Progenitor cell of endocrine pancreas (in vitro differentiated cells): ENCODE measurements around the gene ATP5MK. TPM values are rescaled to one million over a fixed set of nuclear protein-coding genes. Genes with fewer than 3 reads are reported as not detected.
"Not testable (repeated sequence)": the region's sequence is repeated elsewhere in the genome, so short reads cannot be mapped to it uniquely, and the experiment has no call there.

ENCODE experiments used
- DNase-seq: peaks from one replicate; pipeline ENCODE4 v3.0.0; 2021; ENCODE audit warnings: low spot score; ENCODE audit not compliant: unreplicated experiment
- H3K27ac Mint-ChIP-seq: 2 replicates; pipeline ENCODE4 v1.8.0; 2021; ENCODE audit warnings: mild to moderate bottlenecking, moderate library complexity, mixed read lengths
- H3K27me3 Mint-ChIP-seq: 2 replicates; pipeline ENCODE4 v1.8.0; 2021; ENCODE audit warnings: mixed read lengths
- H3K36me3 Mint-ChIP-seq: 2 replicates; pipeline ENCODE4 v1.8.0; 2022; ENCODE audit warnings: mixed read lengths; ENCODE audit not compliant: insufficient read depth
- H3K4me1 Mint-ChIP-seq: 2 replicates; pipeline ENCODE4 v1.8.0; 2021; ENCODE audit warnings: low read depth, mixed read lengths
- H3K4me3 Mint-ChIP-seq: 2 replicates; pipeline ENCODE4 v1.8.0; 2021; ENCODE audit warnings: low read depth, mild to moderate bottlenecking, moderate library complexity, mixed read lengths
- H3K9me3 Mint-ChIP-seq: 2 replicates; pipeline ENCODE4 v1.8.0; 2021; ENCODE audit warnings: low read depth, mixed read lengths
- total RNA-seq: library from RNA; stranded (reverse); gene quantifications from 2 replicates; pipeline ENCODE4 v1.2.1, GENCODE V29; 2021
- TF ChIP-seq, protein P1 (sequence below): fragments of 200-600 bp; sonication (generic); IDR thresholded peaks from one replicate; pipeline ENCODE4 v1.5.0; 2021; ENCODE audit warnings: antibody characterized with exemption, mild to moderate bottlenecking; ENCODE audit not compliant: unreplicated experiment

The ATP5MK gene
- total RNA-seq, 1 donor from 2014 or later: 251 TPM

DNA sequence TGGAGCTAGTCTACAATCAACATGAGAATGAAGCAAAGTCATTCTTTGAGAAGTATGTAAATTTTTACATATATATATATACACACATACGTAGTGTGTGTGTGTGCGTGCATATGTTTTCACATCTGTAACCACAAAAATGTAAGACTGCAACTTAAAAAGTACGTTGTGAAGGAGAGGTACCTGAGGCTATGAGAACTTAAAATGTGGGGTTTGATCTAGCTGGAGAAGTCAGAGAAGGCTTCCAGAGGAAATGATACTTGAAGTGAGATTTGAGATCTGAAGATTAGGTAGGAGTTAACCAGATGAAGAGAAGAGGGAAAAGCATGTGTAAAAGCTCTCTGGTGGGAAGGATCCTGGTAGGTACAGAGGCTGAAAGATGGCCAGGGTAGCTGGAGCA, 22.7 kb downstream of the ATP5MK start:
- no peaks in the 10 kb centered on the region for H3K9me3 Mint-ChIP-seq

DNA sequence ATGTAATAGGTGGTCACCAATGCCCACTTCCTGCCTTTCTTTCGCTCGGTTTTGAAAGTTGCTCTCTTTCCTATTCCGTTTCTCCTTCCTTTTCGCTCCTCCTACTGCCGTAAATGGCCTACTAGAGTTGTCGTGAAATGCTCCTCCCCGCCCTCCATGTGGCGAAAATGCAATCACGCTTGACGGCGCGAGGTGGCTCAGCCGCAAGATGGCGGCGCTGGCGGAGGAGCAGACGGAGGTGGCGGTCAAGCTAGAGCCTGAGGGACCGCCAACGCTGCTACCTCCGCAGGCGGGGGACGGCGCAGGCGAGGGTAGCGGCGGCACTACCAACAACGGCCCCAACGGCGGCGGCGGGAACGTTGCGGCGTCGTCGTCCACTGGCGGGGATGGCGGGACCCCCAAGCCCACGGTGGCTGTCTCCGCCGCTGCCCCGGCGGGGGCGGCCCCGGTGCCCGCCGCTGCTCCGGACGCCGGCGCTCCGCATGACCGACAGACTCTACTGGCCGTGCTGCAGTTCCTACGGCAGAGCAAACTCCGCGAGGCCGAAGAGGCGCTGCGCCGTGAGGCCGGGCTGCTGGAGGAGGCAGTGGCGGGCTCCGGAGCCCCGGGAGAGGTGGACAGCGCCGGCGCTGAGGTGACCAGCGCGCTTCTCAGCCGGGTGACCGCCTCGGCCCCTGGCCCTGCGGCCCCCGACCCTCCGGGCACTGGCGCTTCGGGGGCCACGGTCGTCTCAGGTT, 28.3 kb downstream of the ATP5MK start, which contains the start of gene TAF5:
Gene TAF5, plus strand, starts transcription at position 195 of the 737 bp plus-strand sequence. Its CDS starts 14 bp downstream, at position 209.
- H3K36me3 Mint-ChIP-seq: no peaks in the 10 kb centered on the region
- H3K9me3 Mint-ChIP-seq: no peaks in the 10 kb centered on the region
- H3K27me3 Mint-ChIP-seq: no peaks in the 10 kb centered on the region
- peak within 1 kb of the TSS; percentile 92 for H3K4me3 Mint-ChIP-seq
- H3K27ac Mint-ChIP-seq: peak within 1 kb of the TSS; percentile 95
- TF ChIP-seq, protein P1, sequence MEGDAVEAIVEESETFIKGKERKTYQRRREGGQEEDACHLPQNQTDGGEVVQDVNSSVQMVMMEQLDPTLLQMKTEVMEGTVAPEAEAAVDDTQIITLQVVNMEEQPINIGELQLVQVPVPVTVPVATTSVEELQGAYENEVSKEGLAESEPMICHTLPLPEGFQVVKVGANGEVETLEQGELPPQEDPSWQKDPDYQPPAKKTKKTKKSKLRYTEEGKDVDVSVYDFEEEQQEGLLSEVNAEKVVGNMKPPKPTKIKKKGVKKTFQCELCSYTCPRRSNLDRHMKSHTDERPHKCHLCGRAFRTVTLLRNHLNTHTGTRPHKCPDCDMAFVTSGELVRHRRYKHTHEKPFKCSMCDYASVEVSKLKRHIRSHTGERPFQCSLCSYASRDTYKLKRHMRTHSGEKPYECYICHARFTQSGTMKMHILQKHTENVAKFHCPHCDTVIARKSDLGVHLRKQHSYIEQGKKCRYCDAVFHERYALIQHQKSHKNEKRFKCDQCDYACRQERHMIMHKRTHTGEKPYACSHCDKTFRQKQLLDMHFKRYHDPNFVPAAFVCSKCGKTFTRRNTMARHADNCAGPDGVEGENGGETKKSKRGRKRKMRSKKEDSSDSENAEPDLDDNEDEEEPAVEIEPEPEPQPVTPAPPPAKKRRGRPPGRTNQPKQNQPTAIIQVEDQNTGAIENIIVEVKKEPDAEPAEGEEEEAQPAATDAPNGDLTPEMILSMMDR: no peak
- peaks cover 2% of the 10 kb centered on the region for H3K4me1 Mint-ChIP-seq
- DNase-seq: peak; percentile 85

More for the DNA sequence above, 22.7 kb downstream of the ATP5MK start:
- Mint-ChIP-seq H3K27me3 (no peaks in the 10 kb centered on the region), H3K4me1 (peaks cover 1% of the 10 kb centered on the region), H3K27ac (no peak overlapping the region), H3K4me3 (no peak overlapping the region), H3K36me3 (peaks cover 7% of the 10 kb centered on the region)
- DNase-seq: no peak
- TF ChIP-seq, protein P1: no peak

DNA sequence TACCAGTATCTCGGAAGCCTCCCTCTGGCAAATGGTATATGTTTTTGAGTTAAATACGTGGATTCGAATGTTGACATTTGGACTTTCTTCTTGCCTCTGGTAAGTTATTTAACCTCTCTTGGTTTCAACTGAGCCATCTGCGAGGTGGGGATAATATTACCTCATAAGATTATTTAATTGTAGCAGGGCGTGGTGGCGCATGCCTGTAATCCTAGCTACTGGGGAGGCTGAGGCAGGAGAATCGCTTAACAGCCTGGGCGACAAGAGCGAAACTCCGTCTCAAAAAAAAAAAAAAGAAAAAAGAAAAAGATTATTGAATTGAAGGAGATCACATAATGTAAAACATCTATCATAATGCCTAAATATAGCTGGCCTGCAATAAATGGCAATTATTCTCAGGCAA, 28.9 kb downstream of the ATP5MK start:
- Mint-ChIP-seq H3K36me3 (no peaks in the 10 kb centered on the region), H3K9me3 (no peaks in the 10 kb centered on the region), H3K27ac (peak overlapping the region; percentile 95), H3K27me3 (no peaks in the 10 kb centered on the region), H3K4me1 (peaks cover 2% of the 10 kb centered on the region), H3K4me3 (peak overlapping the region; percentile 92)
- no peak for DNase-seq
- TF ChIP-seq, protein P1: no peak

DNA sequence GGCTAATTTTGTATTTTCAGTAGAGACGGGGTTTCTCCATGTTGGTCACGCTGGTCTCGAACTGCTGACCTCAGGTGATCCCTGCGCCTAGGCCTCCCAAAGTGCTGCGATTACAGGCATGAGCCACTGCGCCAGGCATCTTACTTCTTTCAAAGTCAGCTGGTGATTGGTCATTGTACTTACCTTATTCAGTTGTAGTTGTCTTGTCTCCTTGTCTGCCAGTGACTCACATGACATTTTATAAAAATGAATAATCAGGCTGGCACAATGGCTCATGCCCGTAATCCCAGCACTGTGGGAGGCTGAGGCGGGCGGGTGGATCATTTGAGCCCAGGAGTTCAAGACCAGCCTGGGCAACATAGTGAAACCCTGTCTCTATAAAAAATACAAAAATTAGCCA, 35.5 kb downstream of the ATP5MK start:
- not testable (repeated sequence) for H3K27ac Mint-ChIP-seq, H3K4me1 Mint-ChIP-seq, H3K4me3 Mint-ChIP-seq, DNase-seq, H3K27me3 Mint-ChIP-seq, H3K9me3 Mint-ChIP-seq, H3K36me3 Mint-ChIP-seq

DNA sequence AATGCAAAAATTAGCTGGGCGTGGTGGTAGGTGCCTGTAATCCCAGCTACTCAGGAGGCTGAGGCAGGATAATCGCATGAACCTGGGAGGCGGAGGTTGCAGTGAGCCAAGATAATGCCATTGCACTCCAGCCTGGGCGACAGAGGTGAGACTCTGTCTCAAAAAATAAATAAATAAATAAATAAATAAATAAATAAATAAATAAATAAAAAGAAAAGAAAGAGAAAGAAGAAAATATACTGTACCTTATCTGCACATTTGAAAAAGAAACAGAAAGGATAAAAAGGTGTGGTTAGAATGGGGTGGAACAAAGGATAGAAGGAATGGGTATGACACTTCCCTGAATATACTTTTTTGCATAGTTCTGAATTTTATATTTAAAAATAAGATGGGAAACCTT, 36.8 kb downstream of the ATP5MK start:
- H3K27me3 Mint-ChIP-seq, H3K4me1 Mint-ChIP-seq, H3K27ac Mint-ChIP-seq, H3K36me3 Mint-ChIP-seq, H3K9me3 Mint-ChIP-seq, H3K4me3 Mint-ChIP-seq, DNase-seq: not testable (repeated sequence)

DNA sequence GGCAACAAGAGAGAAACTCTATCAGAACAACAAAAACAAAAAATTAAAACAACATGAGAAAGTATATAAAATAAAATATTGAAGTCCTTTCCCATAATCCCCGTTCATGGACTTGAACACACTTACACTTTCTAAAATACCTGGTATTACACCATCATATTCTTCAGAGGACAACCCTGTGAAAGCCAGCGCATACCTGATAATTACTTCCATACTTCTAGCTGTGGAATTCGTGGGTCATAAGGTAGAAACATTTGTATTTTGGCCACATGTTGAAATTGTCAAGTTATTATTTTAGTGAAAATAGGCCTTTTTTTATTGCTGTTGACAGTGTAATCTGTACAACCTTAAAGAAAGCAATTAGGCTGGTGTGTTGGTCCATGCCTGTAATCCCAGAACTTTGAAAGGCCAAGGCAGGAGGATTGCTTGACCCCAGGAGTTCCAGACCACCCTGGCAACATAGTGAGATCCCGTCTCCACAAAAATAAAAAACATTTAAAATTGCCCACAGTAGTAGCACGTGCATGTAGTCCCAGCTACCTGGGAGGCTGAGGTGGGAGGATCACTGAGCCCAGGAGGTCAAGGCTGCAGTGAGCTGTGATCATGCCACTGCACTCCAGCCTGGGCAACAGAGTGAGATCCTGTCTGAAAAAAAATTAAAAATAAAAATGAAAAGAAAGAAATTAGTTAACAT, 40.2 kb downstream of the ATP5MK start:
- H3K4me3 Mint-ChIP-seq: no peak overlapping the region
- TF ChIP-seq, protein P1: no peak
- no peaks in the 10 kb centered on the region for H3K36me3 Mint-ChIP-seq
- no peaks in the 10 kb centered on the region for H3K4me1 Mint-ChIP-seq
- H3K27ac Mint-ChIP-seq: no peak overlapping the region
- no peak for DNase-seq
- no peaks in the 10 kb centered on the region for H3K9me3 Mint-ChIP-seq
- H3K27me3 Mint-ChIP-seq: no peaks in the 10 kb centered on the region

DNA sequence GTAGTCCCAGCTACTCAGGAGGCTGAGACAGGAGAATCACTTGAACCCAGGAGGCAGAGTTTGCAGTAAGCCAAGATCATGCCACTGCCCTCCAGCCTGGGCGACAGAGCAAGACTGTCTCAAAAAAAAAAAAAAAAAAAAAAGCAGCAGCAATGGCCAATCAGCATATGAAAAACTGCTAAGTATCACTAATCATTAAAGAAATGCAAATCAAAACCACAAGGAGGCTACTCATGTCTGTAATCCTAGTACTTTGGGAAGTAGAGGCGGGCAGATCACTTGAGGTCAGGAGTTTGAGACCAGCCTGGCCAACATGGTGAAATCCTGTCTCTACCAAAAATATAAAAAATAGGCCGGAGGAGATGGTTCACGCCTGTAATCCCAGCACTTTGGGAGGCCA, 41.7 kb downstream of the ATP5MK start:
- H3K9me3 Mint-ChIP-seq, H3K4me3 Mint-ChIP-seq, H3K4me1 Mint-ChIP-seq, DNase-seq, H3K36me3 Mint-ChIP-seq, H3K27ac Mint-ChIP-seq, H3K27me3 Mint-ChIP-seq: not testable (repeated sequence)
